ENCODE data around the gene GEN1. TPM values are rescaled to one million over a fixed set of nuclear protein-coding genes. Genes with fewer than 3 reads are reported as not detected.

Gene GEN1
- total and polyA plus RNA-seq, 10 of the 15 experiments (the other 5 are each of a cell fraction or from before 2014, with no cell fraction given), result 6.0 to 49.6 (median 36.0) TPM

DNA sequence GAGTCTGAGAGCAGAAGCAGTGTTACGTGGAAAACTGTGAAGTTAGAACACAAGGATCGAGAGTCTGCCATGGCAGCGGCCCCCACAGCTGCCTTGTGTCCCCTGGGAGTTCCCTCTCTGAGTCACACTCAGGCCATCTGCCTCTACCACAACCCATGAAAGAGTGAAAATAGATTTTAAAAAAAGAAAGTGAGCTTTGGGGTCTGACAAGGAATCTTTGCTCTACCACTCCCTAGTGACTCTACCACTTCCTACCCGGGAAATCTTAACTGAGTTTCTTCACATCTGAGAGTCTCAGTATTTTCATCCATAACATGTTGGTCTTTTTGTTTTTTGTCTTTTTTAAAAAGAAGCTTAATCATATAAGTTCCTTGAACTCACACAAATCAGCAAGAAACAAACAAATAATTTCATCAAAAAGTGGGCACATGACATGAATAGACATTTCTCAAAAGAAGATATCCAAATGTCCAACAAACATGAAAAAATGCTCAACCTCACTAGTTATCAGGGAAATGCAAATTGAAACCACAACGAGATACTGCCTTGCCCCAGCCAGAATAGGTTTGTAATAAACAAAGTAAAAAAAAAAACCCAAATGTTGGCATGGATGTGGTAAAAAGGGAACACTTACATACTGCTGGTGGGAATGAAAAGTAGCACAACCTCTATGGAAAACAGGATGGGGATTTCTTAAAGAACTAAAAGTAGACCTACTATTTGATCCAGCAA, 60.0 kb downstream of the GEN1 start (continued):
- TF ChIP-seq, protein P1, sequence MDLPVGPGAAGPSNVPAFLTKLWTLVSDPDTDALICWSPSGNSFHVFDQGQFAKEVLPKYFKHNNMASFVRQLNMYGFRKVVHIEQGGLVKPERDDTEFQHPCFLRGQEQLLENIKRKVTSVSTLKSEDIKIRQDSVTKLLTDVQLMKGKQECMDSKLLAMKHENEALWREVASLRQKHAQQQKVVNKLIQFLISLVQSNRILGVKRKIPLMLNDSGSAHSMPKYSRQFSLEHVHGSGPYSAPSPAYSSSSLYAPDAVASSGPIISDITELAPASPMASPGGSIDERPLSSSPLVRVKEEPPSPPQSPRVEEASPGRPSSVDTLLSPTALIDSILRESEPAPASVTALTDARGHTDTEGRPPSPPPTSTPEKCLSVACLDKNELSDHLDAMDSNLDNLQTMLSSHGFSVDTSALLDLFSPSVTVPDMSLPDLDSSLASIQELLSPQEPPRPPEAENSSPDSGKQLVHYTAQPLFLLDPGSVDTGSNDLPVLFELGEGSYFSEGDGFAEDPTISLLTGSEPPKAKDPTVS (IDR thresholded peaks at IDR 0.05; ENCODE audit: low read depth, low read length), result no peak
- TF ChIP-seq ETV6 (conservative IDR thresholded peaks at IDR 0.05 in 1 of 2, IDR thresholded peaks at IDR 0.05 in 1 of 2; ENCODE audit: borderline replicate concordance in 1 of 2, low read depth in 1 of 2), result peak in 1 of 2 experiments; percentile 78; a peak in 2 of 4 replicates

DNA sequence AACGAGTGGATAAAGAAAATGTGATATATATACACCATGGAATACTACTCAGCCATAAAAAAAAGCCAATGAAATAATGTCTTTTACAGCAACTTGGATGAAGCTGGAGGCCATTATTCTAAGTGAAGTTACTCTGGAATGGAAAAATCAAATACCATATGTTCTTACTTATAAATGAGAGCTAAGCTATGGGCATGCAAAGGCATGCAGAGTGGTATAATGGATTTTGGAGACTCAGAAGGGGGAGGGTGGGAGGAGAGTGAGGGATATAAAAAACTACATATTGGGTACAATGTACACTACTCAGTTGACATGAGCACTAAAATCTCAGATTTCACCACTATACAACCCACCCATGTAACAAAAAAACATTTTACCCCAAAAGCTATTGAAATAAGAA, 60.7 kb downstream of the GEN1 start:
- H3K9me3 ChIP-seq (replicated peaks; ENCODE audit: control insufficient read depth, insufficient read depth, low read length), result no peaks in the 10 kb centered on the region
- intact Hi-C loops (cut with micrococcal nuclease; ENCODE audit: unreplicated experiment), result loop anchor here (10.0 kb wide), 1 partner anchor 1160 kb away; no protein-coding TSS in a partner anchor
- BruUV-seq (replicated peaks), result no TSS peak
- H3K27me3 ChIP-seq (replicated peaks in 1 of 2; ENCODE audit: control insufficient read depth in 2 of 2, insufficient read depth in 2 of 2, low read length in 1 of 2), result no peaks in the 10 kb centered on the region
- H3K27ac ChIP-seq (ENCODE audit: control insufficient read depth, insufficient read depth), result peak overlapping the region; percentile 81
- ChIA-PET CTCF (interaction anchor here (1.7 to 5.9 kb wide), 5 partner anchors 7 to 59 kb away, joined by 5 to 68 read pairs (median 6); no protein-coding TSS in a partner anchor), RAD21 (ENCODE audit: unreplicated experiment) (interaction anchor here (1.1 to 6.3 kb wide), 8 partner anchors 9 to 95 kb away, joined by 4 to 54 read pairs (median 10); no protein-coding TSS in a partner anchor), SMC1A (ENCODE audit: uncharacterized antibody, unreplicated experiment) (interaction anchor here (0.9 to 6.5 kb wide), 10 partner anchors 9 to 64 kb away, joined by 3 to 145 read pairs (median 11); partner anchors contain the start of genes GEN1 and SMC6), POLR2A (interaction anchor here (1.9 to 7.1 kb wide), 4 partner anchors 7 to 63 kb away, joined by 18 to 108 read pairs (median 44); partner anchors contain the start of genes GEN1 and SMC6)
- 0 out of 2 replicates have a peak overlapping the region, but pooled peaks have one; percentile 32 for H3K4me2 ChIP-seq (ENCODE audit: control insufficient read depth, insufficient read depth)
- FAIRE-seq, result no peak
- H3K4me1 ChIP-seq (ENCODE audit: control insufficient read depth, insufficient read depth, low read length), result peaks cover 36% of the 10 kb centered on the region
- no peak for ATAC-seq
- in situ Hi-C loops (cut with MboI), result no loop called here
- no peak overlapping the region for H3K4me3 ChIP-seq
- H3K36me3 ChIP-seq (ENCODE audit: control insufficient read depth in 2 of 2, insufficient read depth in 2 of 2, low read length in 1 of 2), result no peaks in the 10 kb centered on the region
- H4K20me1 ChIP-seq (ENCODE audit: control insufficient read depth, insufficient read depth), result no peaks in the 10 kb centered on the region
- H3K9ac ChIP-seq (ENCODE audit: control insufficient read depth, insufficient read depth, low read length), result no peak overlapping the region
- no peak overlapping the region for H2AFZ ChIP-seq (ENCODE audit: control insufficient read depth, low read depth, low read length)
- no peaks in the 10 kb centered on the region for H3K79me2 ChIP-seq (ENCODE audit: control insufficient read depth, insufficient read depth, low read length)
- no peak for DNase-seq (ENCODE audit: low read depth, low spot score)
- WGBS (ENCODE audit: insufficient coverage, insufficient replicate concordance, low lambda C conversion rate, missing lambda C conversion rate), result 0% methylated on average over 1 of the region's 1 CpG
- TF ChIP-seq, protein P2, sequence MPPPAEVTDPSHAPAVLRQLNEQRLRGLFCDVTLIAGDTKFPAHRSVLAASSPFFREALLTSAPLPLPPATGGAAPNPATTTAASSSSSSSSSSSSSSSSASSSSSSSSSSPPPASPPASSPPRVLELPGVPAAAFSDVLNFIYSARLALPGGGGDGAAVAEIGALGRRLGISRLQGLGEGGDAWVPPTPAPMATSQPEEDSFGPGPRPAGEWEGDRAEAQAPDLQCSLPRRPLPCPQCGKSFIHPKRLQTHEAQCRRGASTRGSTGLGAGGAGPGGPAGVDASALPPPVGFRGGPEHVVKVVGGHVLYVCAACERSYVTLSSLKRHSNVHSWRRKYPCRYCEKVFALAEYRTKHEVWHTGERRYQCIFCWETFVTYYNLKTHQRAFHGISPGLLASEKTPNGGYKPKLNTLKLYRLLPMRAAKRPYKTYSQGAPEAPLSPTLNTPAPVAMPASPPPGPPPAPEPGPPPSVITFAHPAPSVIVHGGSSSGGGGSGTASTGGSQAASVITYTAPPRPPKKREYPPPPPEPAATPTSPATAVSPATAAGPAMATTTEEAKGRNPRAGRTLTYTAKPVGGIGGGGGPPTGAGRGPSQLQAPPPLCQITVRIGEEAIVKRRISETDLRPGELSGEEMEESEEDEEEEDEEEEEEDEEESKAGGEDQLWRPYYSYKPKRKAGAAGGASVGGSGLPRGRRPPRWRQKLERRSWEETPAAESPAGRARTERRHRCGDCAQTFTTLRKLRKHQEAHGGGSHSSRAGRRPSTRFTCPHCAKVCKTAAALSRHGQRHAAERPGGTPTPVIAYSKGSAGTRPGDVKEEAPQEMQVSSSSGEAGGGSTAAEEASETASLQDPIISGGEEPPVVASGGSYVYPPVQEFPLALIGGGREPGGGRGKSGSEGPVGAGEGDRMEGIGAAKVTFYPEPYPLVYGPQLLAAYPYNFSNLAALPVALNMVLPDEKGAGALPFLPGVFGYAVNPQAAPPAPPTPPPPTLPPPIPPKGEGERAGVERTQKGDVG (CRISPR knock-in tag; IDR thresholded peaks at IDR 0.05), result no peak
- TF ChIP-seq HDAC6 (IDR thresholded peaks at IDR 0.05; ENCODE audit: unreplicated experiment), result no peak
- TF ChIP-seq CREM (IDR thresholded peaks at IDR 0.05; ENCODE audit: low read depth), result no peak
- TF ChIP-seq, protein P3, sequence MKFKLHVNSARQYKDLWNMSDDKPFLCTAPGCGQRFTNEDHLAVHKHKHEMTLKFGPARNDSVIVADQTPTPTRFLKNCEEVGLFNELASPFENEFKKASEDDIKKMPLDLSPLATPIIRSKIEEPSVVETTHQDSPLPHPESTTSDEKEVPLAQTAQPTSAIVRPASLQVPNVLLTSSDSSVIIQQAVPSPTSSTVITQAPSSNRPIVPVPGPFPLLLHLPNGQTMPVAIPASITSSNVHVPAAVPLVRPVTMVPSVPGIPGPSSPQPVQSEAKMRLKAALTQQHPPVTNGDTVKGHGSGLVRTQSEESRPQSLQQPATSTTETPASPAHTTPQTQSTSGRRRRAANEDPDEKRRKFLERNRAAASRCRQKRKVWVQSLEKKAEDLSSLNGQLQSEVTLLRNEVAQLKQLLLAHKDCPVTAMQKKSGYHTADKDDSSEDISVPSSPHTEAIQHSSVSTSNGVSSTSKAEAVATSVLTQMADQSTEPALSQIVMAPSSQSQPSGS (IDR thresholded peaks at IDR 0.05; ENCODE audit: low read length), result no peak
- no peak for TF ChIP-seq EP300 (IDR thresholded peaks at IDR 0.05; ENCODE audit: borderline replicate concordance in 1 of 2, control insufficient read depth in 1 of 2, low read depth in 2 of 2, low read length in 2 of 2)
- TF ChIP-seq YBX1 (IDR thresholded peaks at IDR 0.05), result no peak
- no peak for TF ChIP-seq ZSCAN29 (IDR thresholded peaks at IDR 0.05)
- no peak for TF ChIP-seq YY1 (IDR thresholded peaks at IDR 0.05; ENCODE audit: low read depth, low read length)
